GM18909 (cell line): ENCODE data around the gene PPCDC.

Source experiments
- ATAC-seq: cut with Tn5 transposase; IDR thresholded peaks from one replicate; pipeline ENCODE4 v1.9.1; 2021; ENCODE audit warnings: mild to moderate bottlenecking; ENCODE audit not compliant: unreplicated experiment, poor library complexity

The PPCDC gene

GRCh38 chr15:75023181-75023871 lies at the start of gene PPCDC:
Gene PPCDC, plus strand, starts transcription at chr15:75023590. Its CDS starts 4,729 bp downstream, at chr15:75028319.
- ATAC-seq, result peak; percentile 93

GRCh38 chr15:74976159-74976558 lies 47.2 kb upstream of the PPCDC start:
- no peak for ATAC-seq

GRCh38 chr15:74977599-74977998 lies 45.8 kb upstream of the PPCDC start:
- no peak for ATAC-seq

- ATAC-seq, result no peak
These were observed 45.3 kb upstream of the PPCDC start for GRCh38 chr15:74978077-74978476.

- no peak for ATAC-seq
These were observed 44.9 kb upstream of the PPCDC start for GRCh38 chr15:74978503-74978902.

- no peak for ATAC-seq
These were observed 41.2 kb upstream of the PPCDC start for GRCh38 chr15:74982183-74982582.

- ATAC-seq, result peak; percentile 68
These were observed 39.6 kb upstream of the PPCDC start for GRCh38 chr15:74983725-74984231.

- no peak for ATAC-seq
These were observed 35.2 kb upstream of the PPCDC start for GRCh38 chr15:74988007-74988800.

GRCh38 chr15:74989527-74989926 lies 33.9 kb upstream of the PPCDC start:
- no peak for ATAC-seq

GRCh38 chr15:74992619-74993018 lies 30.8 kb upstream of the PPCDC start:
- ATAC-seq, result no peak

GRCh38 chr15:74994236-74994635 lies 29.2 kb upstream of the PPCDC start:
- ATAC-seq, result no peak

- ATAC-seq, result no peak
These were observed 28.7 kb upstream of the PPCDC start for GRCh38 chr15:74994685-74995084.

GRCh38 chr15:74995182-74995778 lies 28.1 kb upstream of the PPCDC start, which contains the start of gene SCAMP5:
Gene SCAMP5, plus strand, starts transcription at chr15:74995563. Its CDS starts 16,277 bp downstream, at chr15:75011840.
- ATAC-seq, result peak; percentile 73

GRCh38 chr15:74995779-74996765 lies 27.3 kb upstream of the PPCDC start:
- no peak for ATAC-seq

- ATAC-seq, result no peak
These were observed 26.2 kb upstream of the PPCDC start for GRCh38 chr15:74997141-74997540.

- ATAC-seq, result no peak
These were observed 25.8 kb upstream of the PPCDC start for GRCh38 chr15:74997543-74997942.

GRCh38 chr15:75001310-75001709 lies 22.1 kb upstream of the PPCDC start:
- no peak for ATAC-seq

- no peak for ATAC-seq
These were observed 21.0 kb upstream of the PPCDC start for GRCh38 chr15:75002398-75002797.

- no peak for ATAC-seq
These were observed 16.2 kb upstream of the PPCDC start for GRCh38 chr15:75007216-75007615.

- peak; percentile 38 for ATAC-seq
These were observed 15.2 kb upstream of the PPCDC start for GRCh38 chr15:75008221-75008625.
